Right renal pelvis (tissue), 4 donors: ENCODE measurements around the gene STXBP3. TPM values are rescaled to one million over a fixed set of nuclear protein-coding genes. Genes with fewer than 3 reads are reported as not detected.
"Not testable (repeated sequence)": the region's sequence is repeated elsewhere in the genome, so short reads cannot be mapped to it uniquely, and the experiment has no call there.

Source experiments
- DNase-seq, 4 donors: peaks; one replicate each; pipeline ENCODE4 v3.0.0-alpha.2; 2013; ENCODE audit warnings: low read depth in 4 of 4, low spot score in 3 of 4, missing footprints in 1 of 4
- polyA plus RNA-seq, 4 donors: library from polyadenylated mRNA; unstranded; fragments of 120-200 nt; gene quantifications; one replicate each; pipeline ENCODE4 v1.2.1, GENCODE V29; 2013; ENCODE audit not compliant: insufficient read length in 4 of 4

The STXBP3 gene
- 10 to 100 TPM; 61.1 to 85.1 (median 76.3) TPM for polyA plus RNA-seq

DNA sequence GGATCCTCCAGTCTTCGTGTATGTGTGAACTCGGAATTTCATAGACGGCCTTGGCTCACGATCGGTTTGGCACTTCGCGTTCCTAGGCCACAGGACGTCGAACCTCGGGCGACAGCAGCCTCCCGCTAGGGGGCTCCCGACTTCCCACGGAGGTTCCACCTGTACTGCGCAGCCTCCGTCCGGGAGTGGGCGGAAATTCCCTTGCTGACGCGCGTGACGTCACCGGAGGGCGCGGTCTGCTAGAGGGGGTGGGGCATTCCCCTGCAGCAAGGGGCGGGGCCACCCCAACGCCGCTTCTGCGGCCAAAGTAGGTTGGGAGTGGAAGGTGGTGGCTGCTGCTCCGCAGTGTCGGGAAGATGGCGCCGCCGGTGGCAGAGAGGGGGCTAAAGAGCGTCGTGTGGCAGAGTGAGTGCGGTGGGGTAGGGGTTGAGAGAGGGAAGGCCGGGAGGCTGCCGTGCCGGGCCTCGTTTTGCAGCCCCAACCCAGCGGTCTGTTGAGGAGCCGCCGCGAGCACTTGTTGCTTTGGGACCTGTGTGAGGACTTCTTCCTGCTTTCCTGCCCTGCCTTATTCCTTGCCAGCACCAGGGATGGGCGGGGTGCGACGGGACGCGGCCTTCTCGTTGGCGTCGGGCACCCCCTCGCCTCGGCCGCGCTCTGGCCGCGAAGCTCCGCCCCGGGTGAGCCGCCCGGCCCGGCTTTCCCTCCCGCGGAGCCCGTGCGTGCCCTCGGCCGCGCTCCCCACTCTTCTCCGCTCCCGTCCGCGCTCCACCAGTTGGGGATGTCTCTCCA is at the start of gene STXBP3:
Gene STXBP3 (plus strand): TSS at position 293 of the 789 bp plus-strand sequence. CDS start 64 bp downstream, at position 357.
- peak; percentile 92 to 98 (median 96) for DNase-seq

DNA sequence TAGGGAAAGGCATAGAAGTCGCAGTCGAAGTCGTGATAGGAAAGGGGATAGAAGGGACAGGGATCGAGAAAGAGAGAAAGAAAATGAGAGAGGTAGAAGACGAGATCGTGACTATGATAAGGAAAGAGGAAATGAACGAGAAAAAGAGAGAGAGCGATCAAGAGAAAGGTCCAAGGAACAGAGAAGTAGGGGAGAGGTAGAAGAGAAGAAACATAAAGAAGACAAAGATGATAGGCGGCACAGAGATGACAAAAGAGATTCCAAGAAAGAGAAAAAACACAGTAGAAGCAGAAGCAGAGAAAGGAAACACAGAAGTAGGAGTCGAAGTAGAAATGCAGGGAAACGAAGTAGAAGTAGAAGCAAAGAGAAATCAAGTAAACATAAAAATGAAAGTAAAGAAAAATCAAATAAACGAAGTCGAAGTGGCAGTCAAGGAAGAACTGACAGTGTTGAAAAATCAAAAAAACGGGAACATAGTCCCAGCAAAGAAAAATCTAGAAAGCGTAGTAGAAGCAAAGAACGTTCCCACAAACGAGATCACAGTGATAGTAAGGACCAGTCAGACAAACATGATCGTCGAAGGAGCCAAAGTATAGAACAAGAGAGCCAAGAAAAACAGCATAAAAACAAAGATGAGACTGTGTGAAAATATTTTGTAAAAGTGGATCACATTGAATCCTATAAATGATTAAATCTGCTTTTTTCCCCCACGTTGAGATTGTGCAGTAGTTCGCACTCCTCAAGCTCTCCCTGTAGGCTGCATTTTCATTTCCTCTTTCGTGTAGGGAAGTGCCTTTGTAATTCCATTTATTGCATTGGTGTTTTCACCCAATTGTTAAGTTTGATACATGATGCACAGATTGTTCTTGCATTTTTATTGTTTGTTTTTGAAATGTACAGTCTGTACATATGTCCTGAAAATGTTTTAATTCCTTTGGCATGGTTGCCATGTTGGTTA is 46.8 kb upstream of the STXBP3 start:
- DNase-seq: no peak

GRCh38 chr1:108701176-108701849 is 45.2 kb upstream of the STXBP3 start:
- no peak for DNase-seq

DNA sequence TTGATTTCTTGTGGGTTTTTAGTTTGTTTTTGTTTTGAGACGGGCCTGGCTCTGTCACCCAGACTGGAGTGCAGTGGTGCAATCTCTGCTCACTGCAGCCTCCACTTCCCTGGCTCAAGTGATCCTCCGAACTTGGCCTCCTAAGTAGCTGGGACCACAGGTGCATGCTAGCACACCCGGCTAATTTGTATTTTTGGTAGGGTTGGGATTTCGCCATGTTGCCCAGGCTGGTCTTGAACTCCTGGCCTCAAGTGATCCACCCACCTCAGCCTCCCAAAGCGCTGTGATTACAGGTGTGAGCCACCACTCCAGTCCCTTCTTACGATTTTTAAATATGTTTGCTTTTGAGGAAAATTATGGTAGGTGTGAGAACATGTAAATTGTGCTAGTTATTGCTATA is 44.4 kb upstream of the STXBP3 start:
- DNase-seq: not testable (repeated sequence)

GRCh38 chr1:108703939-108704338 is 42.5 kb upstream of the STXBP3 start:
- no peak for DNase-seq

- no peak for DNase-seq
These were observed 42.0 kb upstream of the STXBP3 start for GRCh38 chr1:108704496-108704895.

DNA sequence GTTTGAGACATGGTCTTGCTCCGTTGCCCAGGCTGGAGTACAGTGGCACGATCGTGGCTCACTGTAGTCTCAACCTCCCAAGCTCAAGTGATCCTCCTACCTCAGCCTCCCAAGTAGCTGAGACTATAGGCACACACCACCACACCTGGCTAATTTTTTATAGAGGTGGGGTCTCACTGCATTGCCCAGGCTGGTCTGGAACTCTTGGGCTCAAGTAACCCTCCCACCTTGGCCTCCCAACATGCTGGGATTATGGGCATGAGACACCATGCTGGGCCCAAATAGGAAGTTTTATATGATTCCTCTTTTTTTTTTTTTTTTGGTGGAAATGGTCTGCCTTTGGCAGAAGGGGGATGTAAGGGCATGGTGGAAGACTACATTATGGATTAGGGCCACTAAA is 39.8 kb upstream of the STXBP3 start:
- no peak for DNase-seq

- DNase-seq: no peak
These were observed 37.5 kb upstream of the STXBP3 start for GRCh38 chr1:108708691-108709660.

DNA sequence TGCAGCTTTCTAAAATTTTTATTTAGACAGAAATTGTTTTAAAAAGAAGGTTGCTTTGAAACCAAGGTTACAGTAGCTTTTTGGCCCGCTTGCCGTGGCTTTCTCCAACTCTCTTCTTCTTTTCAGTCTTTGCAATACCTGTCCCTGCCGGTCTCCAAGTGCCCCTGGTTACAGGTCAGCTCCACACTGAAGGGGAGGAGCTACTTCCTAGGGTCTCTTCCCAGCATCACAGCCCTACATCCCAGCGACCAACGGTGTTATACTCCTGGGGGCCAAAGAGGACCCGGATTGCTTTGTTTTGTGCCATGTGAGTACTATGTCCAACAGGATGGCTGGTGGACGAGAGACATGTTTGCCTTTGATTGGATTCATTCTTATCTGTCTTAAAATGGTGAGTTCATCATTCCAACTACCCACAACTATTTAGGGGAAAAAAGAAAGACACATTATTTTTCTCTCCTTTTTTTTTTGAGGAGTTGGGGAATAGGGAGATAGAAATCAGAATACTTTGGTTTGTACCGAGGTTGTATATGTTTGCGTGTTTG is 33.8 kb upstream of the STXBP3 start, which contains the start of gene FNDC7:
Gene FNDC7 (plus strand): TSS at position 303 of the 545 bp plus-strand sequence. CDS start 26 bp downstream, at position 329.
- no peak for DNase-seq

- DNase-seq: no peak
These were observed 30.5 kb upstream of the STXBP3 start for GRCh38 chr1:108715932-108716331.

GRCh38 chr1:108716437-108717230 is 29.8 kb upstream of the STXBP3 start:
- no peak for DNase-seq

- DNase-seq: no peak
These were observed 28.6 kb upstream of the STXBP3 start for GRCh38 chr1:108717774-108718316.

DNA sequence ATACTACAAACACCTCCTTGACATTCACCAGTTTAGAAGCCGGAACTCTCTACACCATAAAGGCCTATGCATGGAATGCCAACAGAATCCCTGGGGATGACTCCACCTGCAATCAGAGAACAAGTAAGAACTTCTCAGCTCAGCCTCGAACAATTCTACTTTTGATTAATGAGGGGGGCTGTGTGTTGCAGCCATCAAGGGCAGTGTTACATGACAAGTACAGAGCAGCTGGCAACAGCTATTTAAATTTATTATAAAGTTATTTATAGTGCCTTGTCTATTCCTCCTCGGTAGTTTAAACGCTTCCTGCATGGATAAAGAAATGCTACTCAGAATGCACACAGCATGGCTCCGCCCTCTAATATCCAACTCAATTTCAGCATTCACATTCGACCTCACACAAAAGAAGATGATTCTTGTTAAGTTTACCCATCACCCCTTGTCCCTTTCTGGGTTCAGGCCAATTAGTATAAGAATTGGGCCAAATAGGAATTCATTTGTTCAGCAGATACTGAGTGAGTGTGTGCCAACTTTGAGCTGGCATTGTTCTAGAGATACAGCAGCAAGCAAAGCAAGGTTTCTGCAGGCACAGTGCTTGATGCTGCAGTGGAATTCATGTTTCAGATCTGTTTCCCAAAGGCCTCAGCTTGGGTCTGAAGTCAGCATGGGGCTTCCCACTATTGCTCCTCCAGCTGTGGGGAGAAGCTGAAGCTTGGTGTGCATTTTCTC is 27.4 kb upstream of the STXBP3 start:
- DNase-seq: no peak

- no peak for DNase-seq
These were observed 26.6 kb upstream of the STXBP3 start for GRCh38 chr1:108719656-108720435.

DNA sequence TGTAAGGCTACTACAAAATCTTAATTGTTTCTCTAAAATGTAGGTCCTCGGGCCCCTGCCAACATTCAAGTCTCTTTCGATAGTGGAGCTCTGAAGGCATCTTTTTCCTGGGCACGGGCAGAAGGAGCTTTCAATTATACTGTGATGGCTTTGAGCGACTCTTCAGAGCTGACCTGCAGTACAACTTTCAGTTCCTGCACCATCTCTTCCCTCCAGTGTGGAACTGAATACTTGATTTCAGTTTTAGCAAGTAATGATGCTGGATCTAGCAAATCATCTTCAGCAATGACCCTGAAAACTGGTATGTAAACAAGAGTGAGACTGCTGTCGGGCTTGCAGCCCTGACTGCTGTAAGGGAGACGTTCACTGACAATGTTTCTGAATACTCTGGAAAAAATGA is 24.2 kb upstream of the STXBP3 start:
- no peak for DNase-seq

GRCh38 chr1:108725906-108726305 is 20.6 kb upstream of the STXBP3 start:
- no peak for DNase-seq
